ENCODE measurements around the gene SRGAP2B. TPM values are rescaled to one million over a fixed set of nuclear protein-coding genes. Genes with fewer than 3 reads are reported as not detected.
"Not testable (repeated sequence)": the region's sequence is repeated elsewhere in the genome, so short reads cannot be mapped to it uniquely, and the experiment has no call there.

Gene SRGAP2B
- total RNA-seq, 1 donor from 2014 or later = 6.5 TPM

- H3K9me3 ChIP-seq; H3K36me3 ChIP-seq; H3K27ac ChIP-seq; DNase-seq (ENCODE audit: low spot score in 2 of 2); intact Hi-C loops (cut with DNase I); H3K4me3 ChIP-seq; H3K27me3 ChIP-seq; H3K4me1 ChIP-seq: not testable (repeated sequence)
These were observed 177.0 kb downstream of the SRGAP2B start for GRCh38 chr1:144918027-144918603.

GRCh38 chr1:144917154-144918026 is 177.7 kb downstream of the SRGAP2B start:
- DNase-seq (ENCODE audit: low spot score in 2 of 2); H3K27ac ChIP-seq; H3K4me1 ChIP-seq; intact Hi-C loops (cut with DNase I); H3K4me3 ChIP-seq; H3K27me3 ChIP-seq; H3K9me3 ChIP-seq; H3K36me3 ChIP-seq: not testable (repeated sequence)

- H3K36me3 ChIP-seq; H3K27ac ChIP-seq; DNase-seq (ENCODE audit: low spot score in 2 of 2); H3K4me3 ChIP-seq; H3K27me3 ChIP-seq; H3K9me3 ChIP-seq; H3K4me1 ChIP-seq; intact Hi-C loops (cut with DNase I): not testable (repeated sequence)
These were observed 181.0 kb downstream of the SRGAP2B start for GRCh38 chr1:144913977-144914734.

GRCh38 chr1:144913458-144913857 is 181.7 kb downstream of the SRGAP2B start:
- H3K27ac ChIP-seq; H3K4me3 ChIP-seq; H3K4me1 ChIP-seq; H3K27me3 ChIP-seq; H3K9me3 ChIP-seq; DNase-seq (ENCODE audit: low spot score in 2 of 2); intact Hi-C loops (cut with DNase I); H3K36me3 ChIP-seq: not testable (repeated sequence)

- H3K27me3 ChIP-seq; intact Hi-C loops (cut with DNase I); H3K36me3 ChIP-seq; H3K4me1 ChIP-seq; H3K9me3 ChIP-seq; DNase-seq (ENCODE audit: low spot score in 2 of 2); H3K4me3 ChIP-seq; H3K27ac ChIP-seq: not testable (repeated sequence)
These were observed 184.4 kb downstream of the SRGAP2B start for GRCh38 chr1:144910729-144911128.

- H3K4me3 ChIP-seq; H3K36me3 ChIP-seq; intact Hi-C loops (cut with DNase I); H3K27me3 ChIP-seq; H3K9me3 ChIP-seq; H3K27ac ChIP-seq; DNase-seq (ENCODE audit: low spot score in 2 of 2); H3K4me1 ChIP-seq: not testable (repeated sequence)
These were observed 194.3 kb downstream of the SRGAP2B start for GRCh38 chr1:144900841-144901240.

- H3K4me3 ChIP-seq; H3K36me3 ChIP-seq; DNase-seq (ENCODE audit: low spot score in 2 of 2); H3K27me3 ChIP-seq; intact Hi-C loops (cut with DNase I); H3K4me1 ChIP-seq; H3K9me3 ChIP-seq; H3K27ac ChIP-seq: not testable (repeated sequence)
These were observed 200.5 kb downstream of the SRGAP2B start for GRCh38 chr1:144894454-144895201.

GRCh38 chr1:144893710-144894438 is 201.3 kb downstream of the SRGAP2B start:
- H3K9me3 ChIP-seq; H3K27ac ChIP-seq; DNase-seq (ENCODE audit: low spot score in 2 of 2); H3K27me3 ChIP-seq; H3K4me1 ChIP-seq; H3K36me3 ChIP-seq; intact Hi-C loops (cut with DNase I); H3K4me3 ChIP-seq: not testable (repeated sequence)

GRCh38 chr1:144893062-144893461 is 202.1 kb downstream of the SRGAP2B start:
- H3K4me3 ChIP-seq; DNase-seq (ENCODE audit: low spot score in 2 of 2); H3K27ac ChIP-seq; H3K27me3 ChIP-seq; intact Hi-C loops (cut with DNase I); H3K36me3 ChIP-seq; H3K4me1 ChIP-seq; H3K9me3 ChIP-seq: not testable (repeated sequence)

- H3K27ac ChIP-seq; DNase-seq (ENCODE audit: low spot score in 2 of 2); H3K4me1 ChIP-seq; H3K9me3 ChIP-seq; intact Hi-C loops (cut with DNase I); H3K36me3 ChIP-seq; H3K27me3 ChIP-seq; H3K4me3 ChIP-seq: not testable (repeated sequence)
These were observed 205.5 kb downstream of the SRGAP2B start for GRCh38 chr1:144889450-144890115.

- H3K4me1 ChIP-seq; intact Hi-C loops (cut with DNase I); H3K27ac ChIP-seq; H3K27me3 ChIP-seq; H3K36me3 ChIP-seq; H3K9me3 ChIP-seq: not testable (repeated sequence)
- DNase-seq (ENCODE audit: low spot score in 2 of 2) = peak in 1 of 2 donors; percentile 62
- H3K4me3 ChIP-seq = peak overlapping the region; percentile 28 to 59
These were observed 212.1 kb downstream of the SRGAP2B start for GRCh38 chr1:144883022-144883421.

- H3K27ac ChIP-seq; DNase-seq (ENCODE audit: low spot score in 2 of 2); H3K27me3 ChIP-seq; H3K9me3 ChIP-seq; intact Hi-C loops (cut with DNase I); H3K36me3 ChIP-seq; H3K4me1 ChIP-seq: not testable (repeated sequence)
- H3K4me3 ChIP-seq = peak overlapping the region in 1 of 2 donors; percentile 44
These were observed 212.8 kb downstream of the SRGAP2B start for GRCh38 chr1:144882343-144882742.

GRCh38 chr1:144858607-144859006 is 236.5 kb downstream of the SRGAP2B start:
- DNase-seq (ENCODE audit: low spot score in 2 of 2) = peak in 1 of 2 donors; percentile 7
- H3K27me3 ChIP-seq; H3K4me3 ChIP-seq; H3K4me1 ChIP-seq; H3K36me3 ChIP-seq; intact Hi-C loops (cut with DNase I); H3K27ac ChIP-seq; H3K9me3 ChIP-seq: not testable (repeated sequence)
